ENCODE measurements around the gene KRTDAP.

The KRTDAP gene

DNA sequence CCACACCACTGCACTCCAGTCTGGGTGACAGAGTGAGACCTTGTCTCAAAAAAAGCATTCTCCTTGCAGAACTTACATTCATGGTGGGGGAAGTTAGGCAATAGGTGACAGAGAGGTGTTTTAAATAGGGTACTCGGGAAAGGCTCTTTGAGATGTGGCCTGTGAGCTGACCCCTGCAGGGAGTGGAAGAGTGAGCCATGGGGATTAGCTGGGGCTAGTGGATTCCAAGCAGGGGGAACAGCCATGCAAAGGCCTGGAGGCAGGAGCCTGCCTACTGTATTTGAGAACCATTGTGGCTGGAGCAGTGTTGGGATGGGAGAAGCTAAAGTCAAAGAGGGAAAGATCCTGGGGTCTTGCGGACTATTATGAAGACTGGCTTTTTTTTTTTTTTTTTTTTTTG is 27.1 kb upstream of the KRTDAP start:
- no peak for DNase-seq (ENCODE audit: low read depth in 1 of 2, low spot score in 1 of 2)
- TF ChIP-seq POLR2AphosphoS5 (IDR thresholded peaks at IDR 0.05; ENCODE audit: low read depth) (no peak), GABPA (IDR thresholded peaks at IDR 0.05; ENCODE audit: low read depth) (no peak), CTCF (IDR thresholded peaks at IDR 0.05; ENCODE audit: insufficient read depth, low read length) (no peak), SPI1 (IDR thresholded peaks at IDR 0.05; ENCODE audit: borderline replicate concordance, low read depth) (no peak)
- TF ChIP-seq, protein P1, sequence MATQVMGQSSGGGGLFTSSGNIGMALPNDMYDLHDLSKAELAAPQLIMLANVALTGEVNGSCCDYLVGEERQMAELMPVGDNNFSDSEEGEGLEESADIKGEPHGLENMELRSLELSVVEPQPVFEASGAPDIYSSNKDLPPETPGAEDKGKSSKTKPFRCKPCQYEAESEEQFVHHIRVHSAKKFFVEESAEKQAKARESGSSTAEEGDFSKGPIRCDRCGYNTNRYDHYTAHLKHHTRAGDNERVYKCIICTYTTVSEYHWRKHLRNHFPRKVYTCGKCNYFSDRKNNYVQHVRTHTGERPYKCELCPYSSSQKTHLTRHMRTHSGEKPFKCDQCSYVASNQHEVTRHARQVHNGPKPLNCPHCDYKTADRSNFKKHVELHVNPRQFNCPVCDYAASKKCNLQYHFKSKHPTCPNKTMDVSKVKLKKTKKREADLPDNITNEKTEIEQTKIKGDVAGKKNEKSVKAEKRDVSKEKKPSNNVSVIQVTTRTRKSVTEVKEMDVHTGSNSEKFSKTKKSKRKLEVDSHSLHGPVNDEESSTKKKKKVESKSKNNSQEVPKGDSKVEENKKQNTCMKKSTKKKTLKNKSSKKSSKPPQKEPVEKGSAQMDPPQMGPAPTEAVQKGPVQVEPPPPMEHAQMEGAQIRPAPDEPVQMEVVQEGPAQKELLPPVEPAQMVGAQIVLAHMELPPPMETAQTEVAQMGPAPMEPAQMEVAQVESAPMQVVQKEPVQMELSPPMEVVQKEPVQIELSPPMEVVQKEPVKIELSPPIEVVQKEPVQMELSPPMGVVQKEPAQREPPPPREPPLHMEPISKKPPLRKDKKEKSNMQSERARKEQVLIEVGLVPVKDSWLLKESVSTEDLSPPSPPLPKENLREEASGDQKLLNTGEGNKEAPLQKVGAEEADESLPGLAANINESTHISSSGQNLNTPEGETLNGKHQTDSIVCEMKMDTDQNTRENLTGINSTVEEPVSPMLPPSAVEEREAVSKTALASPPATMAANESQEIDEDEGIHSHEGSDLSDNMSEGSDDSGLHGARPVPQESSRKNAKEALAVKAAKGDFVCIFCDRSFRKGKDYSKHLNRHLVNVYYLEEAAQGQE (IDR thresholded peaks at IDR 0.05; ENCODE audit: insufficient replicate concordance, low read depth), result no peak
- H3K4me3 ChIP-seq (replicated peaks; ENCODE audit: insufficient read depth, low read length), result no peak overlapping the region
- no peak overlapping the region for H3K27ac ChIP-seq (replicated peaks)
- peaks cover 5% of the 10 kb centered on the region for H3K27me3 ChIP-seq (ENCODE audit: insufficient read depth, poor library complexity, severe bottlenecking)

GRCh38 chr19:35516310-35516709 is 26.0 kb upstream of the KRTDAP start:
- TF ChIP-seq GABPA (IDR thresholded peaks at IDR 0.05; ENCODE audit: low read depth), result no peak
- TF ChIP-seq, protein P1 (IDR thresholded peaks at IDR 0.05; ENCODE audit: insufficient replicate concordance, low read depth), result no peak
- TF ChIP-seq CTCF (IDR thresholded peaks at IDR 0.05; ENCODE audit: insufficient read depth, low read length), result no peak
- no peak for TF ChIP-seq POLR2AphosphoS5 (IDR thresholded peaks at IDR 0.05; ENCODE audit: low read depth)
- peaks cover 9% of the 10 kb centered on the region for H3K27me3 ChIP-seq (ENCODE audit: insufficient read depth, poor library complexity, severe bottlenecking)
- H3K4me3 ChIP-seq (replicated peaks; ENCODE audit: insufficient read depth, low read length), result no peak overlapping the region
- no peak for DNase-seq (ENCODE audit: low read depth in 1 of 2, low spot score in 1 of 2)
- H3K27ac ChIP-seq (replicated peaks), result no peak overlapping the region

- Histone ChIP-seq H3K27me3 (ENCODE audit: insufficient read depth, poor library complexity, severe bottlenecking) (peaks cover 25% of the 10 kb centered on the region), H3K4me3 (replicated peaks; ENCODE audit: insufficient read depth, low read length) (no peak overlapping the region), H3K27ac (replicated peaks) (no peak overlapping the region)
- no peak for DNase-seq (ENCODE audit: low read depth in 1 of 2, low spot score in 1 of 2)
- TF ChIP-seq, protein P1 (IDR thresholded peaks at IDR 0.05; ENCODE audit: insufficient replicate concordance, low read depth), result no peak
- TF ChIP-seq GABPA (IDR thresholded peaks at IDR 0.05; ENCODE audit: low read depth), result no peak
- TF ChIP-seq SPI1 (IDR thresholded peaks at IDR 0.05; ENCODE audit: borderline replicate concordance, low read depth), result no peak
- no peak for TF ChIP-seq CTCF (IDR thresholded peaks at IDR 0.05; ENCODE audit: insufficient read depth, low read length)
- TF ChIP-seq POLR2AphosphoS5 (IDR thresholded peaks at IDR 0.05; ENCODE audit: low read depth), result no peak
Observed at GRCh38 chr19:35514282-35514809, 24.1 kb upstream of the KRTDAP start.
